IPS-20b (cell line): Measurements from ENCODE around the gene AKR1B1.

ENCODE experiments used
- H3K27ac ChIP-seq: one replicate; pipeline ENCODE4 v1.5.1; 2013; ENCODE audit warnings: low read length
- H3K27me3 ChIP-seq: 2 replicates; pipeline ENCODE4 v1.6.1; 2013; ENCODE audit warnings: mild to moderate bottlenecking, low read length, inconsistent platforms; ENCODE audit not compliant: insufficient read depth
- H3K36me3 ChIP-seq: 2 replicates; pipeline ENCODE4 v1.6.1; 2013; ENCODE audit warnings: low read depth, mild to moderate bottlenecking, inconsistent platforms, low read length, moderate library complexity; ENCODE audit not compliant: insufficient read depth
- H3K4me1 ChIP-seq: 2 replicates; pipeline ENCODE4 v1.6.1; 2013; ENCODE audit warnings: mild to moderate bottlenecking, control low read depth, inconsistent platforms, low read length, moderate library complexity; ENCODE audit not compliant: insufficient read depth
- H3K4me3 ChIP-seq: 2 replicates; pipeline ENCODE4 v1.5.1; 2013; ENCODE audit warnings: mild to moderate bottlenecking, low read length, inconsistent platforms
- H3K9ac ChIP-seq: 2 replicates; pipeline ENCODE4 v1.6.1; 2013; ENCODE audit warnings: low read depth, mild to moderate bottlenecking, inconsistent platforms, low read length, moderate library complexity
- H3K9me3 ChIP-seq: 2 replicates; pipeline ENCODE4 v1.6.1; 2013; ENCODE audit warnings: mild to moderate bottlenecking, low read depth, low read length, inconsistent platforms; ENCODE audit not compliant: insufficient read depth

AKR1B1 gene

DNA sequence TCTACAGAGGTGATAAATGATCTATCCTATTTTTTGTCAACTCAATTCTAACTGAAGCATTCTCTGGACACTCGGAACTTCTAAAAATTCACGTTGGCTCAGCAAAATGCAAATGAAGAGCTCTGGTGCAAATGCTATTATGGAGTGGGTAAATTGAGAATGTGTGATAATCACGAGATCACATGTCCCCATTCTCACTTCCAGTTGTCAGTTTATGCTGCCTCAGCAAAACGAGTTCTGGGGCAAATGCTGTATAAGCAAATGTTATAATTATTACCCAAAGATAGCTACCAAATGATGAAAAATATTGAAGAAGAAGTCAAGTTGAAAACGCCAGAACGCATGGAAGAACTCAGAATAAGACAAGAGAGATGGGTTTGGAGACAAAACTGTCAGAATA lies 29.4 kb downstream of the AKR1B1 start:
- no peak overlapping the region for H3K4me3 ChIP-seq

DNA sequence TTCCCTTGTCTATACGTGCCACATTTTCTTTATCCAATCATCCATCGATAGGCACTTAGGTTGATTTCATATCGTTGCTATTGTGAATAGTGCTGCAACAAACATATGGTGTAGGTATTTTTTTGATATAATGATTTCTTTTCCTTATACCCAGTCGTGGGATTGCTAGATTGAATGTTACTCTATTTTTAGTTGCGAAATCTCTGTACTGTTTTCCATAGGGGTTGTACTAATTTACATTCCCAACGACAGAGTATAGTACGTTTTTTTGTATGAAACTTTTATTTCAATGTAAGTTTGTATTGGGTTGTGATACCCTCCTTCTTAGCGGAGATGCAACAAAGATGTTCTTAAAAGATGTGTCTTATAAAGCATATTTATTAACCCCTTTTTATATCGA lies 30.0 kb downstream of the AKR1B1 start:
- H3K4me1 ChIP-seq: no peaks in the 10 kb centered on the region
- peaks cover 7% of the 10 kb centered on the region; the same call in 1 of the 2 replicates for H3K27me3 ChIP-seq
- no peaks in the 10 kb centered on the region for H3K36me3 ChIP-seq
- H3K4me3 ChIP-seq: no peak overlapping the region
- no peaks in the 10 kb centered on the region for H3K9me3 ChIP-seq
- no peak overlapping the region for H3K27ac ChIP-seq
- H3K9ac ChIP-seq: no peak overlapping the region

More for the DNA sequence above, 29.4 kb downstream of the AKR1B1 start:
- no peak overlapping the region for H3K9ac ChIP-seq
- H3K36me3 ChIP-seq: no peaks in the 10 kb centered on the region
- peaks cover 7% of the 10 kb centered on the region; the same call in 1 of the 2 replicates for H3K27me3 ChIP-seq
- H3K27ac ChIP-seq: no peak overlapping the region
- H3K9me3 ChIP-seq: no peaks in the 10 kb centered on the region
- H3K4me1 ChIP-seq: no peaks in the 10 kb centered on the region

GRCh38 chr7:134427896-134428295 lies 31.0 kb downstream of the AKR1B1 start:
- no peaks in the 10 kb centered on the region for H3K36me3 ChIP-seq
- no peaks in the 10 kb centered on the region for H3K9me3 ChIP-seq
- no peaks in the 10 kb centered on the region for H3K4me1 ChIP-seq
- no peak overlapping the region for H3K9ac ChIP-seq
- H3K27ac ChIP-seq: no peak overlapping the region
- H3K4me3 ChIP-seq: no peak overlapping the region
- H3K27me3 ChIP-seq: peaks cover under 1% of the 10 kb centered on the region; the same call in 1 of the 2 replicates

DNA sequence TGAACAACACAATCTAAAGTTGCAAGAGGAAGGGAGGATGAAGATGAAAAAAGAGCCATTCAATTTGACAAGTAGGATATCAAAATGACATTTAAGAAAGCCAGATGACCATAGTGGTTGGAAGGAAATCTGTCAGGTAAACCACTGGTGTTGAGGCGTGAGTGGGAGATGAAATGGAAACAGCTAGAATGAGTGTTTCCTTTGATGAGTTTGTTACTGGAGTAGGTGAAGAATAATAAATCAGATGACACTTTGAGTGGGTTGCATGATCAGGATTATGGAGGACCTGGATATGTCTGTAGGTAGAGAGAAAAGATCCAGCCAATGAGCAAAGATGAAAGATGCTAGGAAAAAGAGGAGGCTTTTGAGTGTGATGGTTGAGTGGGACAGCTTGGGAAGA lies 33.1 kb downstream of the AKR1B1 start:
- H3K36me3 ChIP-seq: no peaks in the 10 kb centered on the region
- no peak overlapping the region for H3K9ac ChIP-seq
- H3K27me3 ChIP-seq: no peaks in the 10 kb centered on the region
- H3K9me3 ChIP-seq: no peaks in the 10 kb centered on the region
- no peak overlapping the region for H3K4me3 ChIP-seq
- H3K4me1 ChIP-seq: no peaks in the 10 kb centered on the region
- H3K27ac ChIP-seq: no peak overlapping the region

DNA sequence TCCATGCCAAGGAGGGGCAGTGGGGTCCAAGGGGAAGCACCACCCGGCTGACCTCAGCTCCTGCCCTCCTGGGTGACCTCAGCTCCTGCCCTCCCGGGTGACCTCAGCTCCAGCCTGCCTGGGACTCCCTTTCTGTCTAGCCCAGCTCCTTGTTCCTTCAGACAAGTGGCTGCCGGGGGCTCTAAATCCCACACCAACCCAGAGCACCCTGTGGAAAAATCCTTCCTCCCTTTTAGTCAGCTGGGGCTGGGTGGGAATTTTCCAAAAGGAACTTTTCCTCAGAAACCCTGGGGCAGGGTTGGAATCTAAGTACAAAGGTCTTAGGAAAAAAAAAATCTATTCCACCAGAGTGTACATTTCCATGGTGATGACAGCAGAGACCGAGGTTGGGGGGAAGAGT lies 36.3 kb downstream of the AKR1B1 start:
- no peaks in the 10 kb centered on the region for H3K9me3 ChIP-seq
- H3K27ac ChIP-seq: no peak overlapping the region
- no peaks in the 10 kb centered on the region for H3K4me1 ChIP-seq
- no peak overlapping the region for H3K9ac ChIP-seq
- no peaks in the 10 kb centered on the region for H3K36me3 ChIP-seq
- no peaks in the 10 kb centered on the region for H3K27me3 ChIP-seq
- H3K4me3 ChIP-seq: no peak overlapping the region

GRCh38 chr7:134422008-134422407 lies 36.9 kb downstream of the AKR1B1 start:
- H3K27ac ChIP-seq: no peak overlapping the region
- H3K27me3 ChIP-seq: no peaks in the 10 kb centered on the region
- no peak overlapping the region for H3K4me3 ChIP-seq
- no peaks in the 10 kb centered on the region for H3K36me3 ChIP-seq
- no peaks in the 10 kb centered on the region for H3K4me1 ChIP-seq
- H3K9me3 ChIP-seq: no peaks in the 10 kb centered on the region
- no peak overlapping the region for H3K9ac ChIP-seq

DNA sequence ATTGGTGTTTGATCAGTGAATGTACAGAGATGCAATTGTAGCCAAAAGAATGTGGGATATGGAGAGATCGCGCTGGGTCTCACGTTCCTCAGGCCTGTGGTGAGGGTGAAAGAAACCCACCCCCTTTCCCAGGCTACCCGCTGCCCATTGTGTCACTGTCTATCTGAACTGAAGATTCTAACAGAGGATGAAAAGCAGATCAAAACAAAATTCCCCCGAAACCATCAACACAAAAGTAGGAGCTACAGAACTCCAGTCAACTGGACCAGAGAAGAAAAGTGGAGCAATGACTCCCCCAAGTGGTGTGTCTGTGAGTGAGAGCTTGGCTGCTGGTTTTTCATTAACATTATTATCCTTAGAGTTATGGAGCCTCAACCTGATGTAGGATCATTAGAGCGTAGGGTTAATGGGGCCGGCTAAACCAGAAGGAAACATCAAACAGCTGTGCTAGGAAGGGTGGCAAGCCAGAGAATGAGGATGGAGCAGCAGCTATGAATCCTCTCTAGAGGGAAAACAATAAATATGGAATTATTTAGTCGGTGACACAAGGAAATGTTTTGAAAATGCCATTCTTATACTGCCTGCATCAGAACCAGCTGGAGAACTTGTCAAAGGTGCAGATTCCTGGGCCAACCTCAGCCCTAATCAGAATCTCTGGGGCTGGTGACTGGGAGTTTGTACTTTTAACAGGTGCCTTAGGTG lies 38.3 kb downstream of the AKR1B1 start:
- Histone ChIP-seq H3K9ac (no peak overlapping the region), H3K36me3 (no peaks in the 10 kb centered on the region), H3K27ac (no peak overlapping the region), H3K4me3 (no peak overlapping the region), H3K4me1 (no peaks in the 10 kb centered on the region), H3K27me3 (no peaks in the 10 kb centered on the region), H3K9me3 (no peaks in the 10 kb centered on the region)

DNA sequence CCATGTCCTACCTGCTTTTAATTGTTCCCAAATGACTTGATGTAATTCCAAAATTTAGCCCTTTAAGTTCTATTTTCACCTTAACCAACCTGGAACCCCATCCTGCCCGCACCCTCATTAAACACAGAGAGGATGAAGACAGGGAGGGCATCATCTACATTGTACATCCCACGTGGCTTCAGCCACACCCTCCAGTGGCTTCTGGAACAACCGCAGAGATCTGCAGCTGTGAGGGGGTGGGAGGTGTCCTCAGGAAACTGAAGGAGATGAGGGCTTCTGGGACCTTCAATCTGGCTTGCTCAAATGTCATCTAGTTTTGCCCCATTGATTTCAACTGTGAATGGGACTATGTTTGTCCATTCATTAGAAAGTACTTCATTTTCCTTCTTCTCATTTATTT lies 39.0 kb downstream of the AKR1B1 start:
- Histone ChIP-seq H3K27me3 (no peaks in the 10 kb centered on the region), H3K9ac (no peak overlapping the region), H3K9me3 (no peaks in the 10 kb centered on the region), H3K4me3 (no peak overlapping the region), H3K36me3 (no peaks in the 10 kb centered on the region), H3K4me1 (no peaks in the 10 kb centered on the region), H3K27ac (no peak overlapping the region)

GRCh38 chr7:134419085-134419484 lies 39.8 kb downstream of the AKR1B1 start:
- no peak overlapping the region for H3K4me3 ChIP-seq
- no peak overlapping the region for H3K9ac ChIP-seq
- H3K9me3 ChIP-seq: no peaks in the 10 kb centered on the region
- no peaks in the 10 kb centered on the region for H3K27me3 ChIP-seq
- no peak overlapping the region for H3K27ac ChIP-seq
- H3K36me3 ChIP-seq: no peaks in the 10 kb centered on the region
- no peaks in the 10 kb centered on the region for H3K4me1 ChIP-seq

- H3K4me1 ChIP-seq: no peaks in the 10 kb centered on the region
- no peak overlapping the region for H3K9ac ChIP-seq
Observed at GRCh38 chr7:134415700-134416099, 43.2 kb downstream of the AKR1B1 start.

DNA sequence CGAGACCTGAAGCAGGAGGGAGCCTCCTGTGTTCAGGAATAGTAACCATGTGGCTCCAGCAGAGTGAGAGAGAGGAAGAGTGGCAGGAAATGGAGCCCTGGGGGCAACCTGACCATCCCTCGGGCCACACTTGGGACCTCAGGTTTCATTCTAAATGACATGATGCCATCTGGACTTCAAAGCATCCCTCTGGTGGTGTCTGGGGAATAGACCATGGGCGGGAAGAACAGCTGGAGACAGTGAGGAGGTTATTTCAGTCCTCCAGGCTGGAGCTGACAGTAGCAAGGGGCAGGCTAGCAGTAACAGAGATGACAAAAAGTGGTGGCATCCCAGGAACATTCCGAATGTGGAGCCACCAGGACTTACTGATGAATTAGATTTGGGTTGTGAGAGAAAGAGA lies 44.8 kb downstream of the AKR1B1 start:
- Histone ChIP-seq H3K4me1 (no peaks in the 10 kb centered on the region), H3K9ac (no peak overlapping the region), H3K27ac (no peak overlapping the region), H3K4me3 (no peak overlapping the region), H3K27me3 (no peaks in the 10 kb centered on the region), H3K9me3 (no peaks in the 10 kb centered on the region), H3K36me3 (no peaks in the 10 kb centered on the region)

More at GRCh38 chr7:134415700-134416099, 43.2 kb downstream of the AKR1B1 start:
- H3K9me3 ChIP-seq: no peaks in the 10 kb centered on the region
- no peak overlapping the region for H3K27ac ChIP-seq
- no peak overlapping the region for H3K4me3 ChIP-seq
- no peaks in the 10 kb centered on the region for H3K27me3 ChIP-seq
- H3K36me3 ChIP-seq: no peaks in the 10 kb centered on the region

DNA sequence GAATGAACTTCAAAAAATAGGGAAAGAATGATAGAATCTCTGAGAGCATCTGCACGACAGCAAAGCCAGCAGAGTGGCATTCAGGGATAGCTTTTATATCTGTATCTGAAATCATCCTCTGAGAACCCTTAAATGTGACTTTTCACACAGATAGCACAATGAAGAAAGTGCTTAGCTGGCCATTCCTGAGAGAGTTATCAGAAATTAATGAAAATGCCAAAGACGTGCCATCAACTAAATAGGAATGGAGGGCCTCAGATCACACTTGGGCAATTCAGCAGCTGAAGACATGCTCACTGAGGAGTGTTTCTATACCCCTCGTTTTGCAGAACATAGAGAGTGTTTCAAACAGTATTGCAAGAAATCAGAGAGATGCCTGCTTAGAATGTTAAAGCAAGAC lies 51.6 kb downstream of the AKR1B1 start:
- Histone ChIP-seq H3K4me1 (0 out of 2 replicates have a peak, but pooled peaks cover 3% of the 10 kb centered on the region), H3K9me3 (no peaks in the 10 kb centered on the region), H3K9ac (no peak overlapping the region), H3K27ac (no peak overlapping the region), H3K4me3 (no peak overlapping the region), H3K27me3 (no peaks in the 10 kb centered on the region), H3K36me3 (no peaks in the 10 kb centered on the region)
